B cell (primary cell): Measurements from ENCODE around the gene RLN3. TPM values are rescaled to one million over a fixed set of nuclear protein-coding genes. Genes with fewer than 3 reads are reported as not detected.

Source experiments
- ATAC-seq: fragments of 200-7000 bp; cut with Tn5 transposase; one replicate; pipeline ENCODE4 v1.10.0; 2021; ENCODE audit warnings: low read depth, mild to moderate bottlenecking, moderate number of reproducible peaks, moderate library complexity
- CTCF ChIA-PET: fragments of 350-600 bp; sonication (Branson Sonifier 250); formaldehyde crosslinking; loops from one replicate; lab custom pipeline; 2021; ENCODE audit warnings: antibody characterized with exemption, inconsistent platforms; lab: Charles Lee
- POLR2A ChIA-PET: fragments of 350-600 bp; sonication (Branson Sonifier 250); formaldehyde crosslinking; loops from one replicate; lab custom pipeline; 2021; ENCODE audit warnings: antibody characterized with exemption; lab: Charles Lee
- DNase-seq: peaks from one replicate; pipeline ENCODE4 v3.0.0; 2013
- H2AFZ ChIP-seq: 2 replicates; pipeline ENCODE4 v1.6.1; 2012; ENCODE audit warnings: mild to moderate bottlenecking, low read depth, low read length; ENCODE audit not compliant: insufficient read depth, poor library complexity, severe bottlenecking
- H3K27ac ChIP-seq, 2 donors: 1 replicate in 1 of 2; 2 replicates in 1 of 2; pipeline ENCODE4 v1.5.1; 2012 to 2013; ENCODE audit warnings: low read length in 2 of 2, mild to moderate bottlenecking in 2 of 2, moderate library complexity in 1 of 2
- H3K27me3 ChIP-seq, 4 experiments: fragments of 200-600 bp in 1 of 4; sonication (generic) in 1 of 4; replicated peaks in 1 of 4; 1 replicate in 2 of 4; 2 replicates in 2 of 4; pipeline versions ENCODE4 v1.6.1 to v1.7.0; 2013 to 2016; ENCODE audit warnings: low read length in 3 of 4, mild to moderate bottlenecking in 2 of 4, mixed read lengths in 1 of 4, moderate library complexity in 1 of 4; ENCODE audit not compliant: insufficient read depth in 4 of 4, control insufficient read depth in 3 of 4; ENCODE audit errors: control extremely low read depth in 1 of 4
- H3K36me3 ChIP-seq, 2 experiments: replicated peaks in 1 of 2; 1 replicate in 1 of 2; 2 replicates in 1 of 2; pipeline versions ENCODE4 v1.6.1 to v1.7.1; 2013; ENCODE audit warnings: low read length in 1 of 2; ENCODE audit not compliant: insufficient read depth in 2 of 2, control insufficient read depth in 1 of 2; ENCODE audit errors: control extremely low read depth in 1 of 2, extremely low read depth in 1 of 2
- H3K4me1 ChIP-seq, 2 donors: fragments of 200-600 bp in 1 of 2; sonication (generic) in 1 of 2; 1 replicate in 1 of 2; 2 replicates in 1 of 2; pipeline versions ENCODE4 v1.5.1 to v1.6.1; 2013 to 2017; ENCODE audit warnings: low read length in 2 of 2; ENCODE audit not compliant: control insufficient read depth in 2 of 2, insufficient read depth in 2 of 2
- H3K4me2 ChIP-seq: replicated peaks from 2 replicates; pipeline ENCODE3; 2012; ENCODE audit warnings: mild to moderate bottlenecking, low read depth, low read length; ENCODE audit not compliant: poor library complexity, severe bottlenecking
- H3K4me3 ChIP-seq, 5 experiments: fragments of 200-600 bp in 1 of 5; sonication (generic) in 1 of 5; 1 replicate in 3 of 5; 2 replicates in 2 of 5; pipeline versions ENCODE4 v1.5.1 to v1.7.0; 2011 to 2016; ENCODE audit warnings: low read length in 4 of 5, mild to moderate bottlenecking in 4 of 5, low read depth in 2 of 5, control low read depth in 1 of 5, moderate library complexity in 1 of 5; ENCODE audit not compliant: insufficient read depth in 1 of 5; ENCODE audit errors: control extremely low read depth in 1 of 5, extremely low read depth in 1 of 5
- H3K79me2 ChIP-seq: fragments of 200-600 bp; sonication (generic); one replicate; pipeline ENCODE4 v1.6.0; 2016; ENCODE audit warnings: low read length; ENCODE audit not compliant: control insufficient read depth, insufficient read depth
- H3K9ac ChIP-seq: fragments of 200-600 bp; sonication (generic); 2 replicates; pipeline ENCODE4 v1.6.1; 2017; ENCODE audit warnings: mild to moderate bottlenecking, low read length, moderate library complexity
- H3K9me3 ChIP-seq, 3 donors: one replicate each; pipeline versions ENCODE4 v1.6.1 to v1.7.1; 2013; ENCODE audit warnings: low read length in 2 of 3; ENCODE audit not compliant: control insufficient read depth in 2 of 3, insufficient read depth in 1 of 3; ENCODE audit errors: control extremely low read depth in 1 of 3
- H4K20me1 ChIP-seq: 2 replicates; pipeline ENCODE4 v1.6.0; 2012; ENCODE audit warnings: mild to moderate bottlenecking, low read length; ENCODE audit not compliant: insufficient read depth, control insufficient read depth, poor library complexity, severe bottlenecking
- H3K27ac Mint-ChIP-seq: one replicate; pipeline ENCODE4 v1.8.0; 2021; ENCODE audit warnings: mixed read lengths
- H3K27me3 Mint-ChIP-seq: one replicate; pipeline ENCODE4 v1.8.0; 2021; ENCODE audit warnings: mixed read lengths
- H3K4me1 Mint-ChIP-seq: one replicate; pipeline ENCODE4 v1.8.0; 2021; ENCODE audit warnings: mixed read lengths
- H3K4me3 Mint-ChIP-seq: one replicate; pipeline ENCODE4 v1.8.0; 2021; ENCODE audit warnings: mixed read lengths
- H3K9me3 Mint-ChIP-seq: one replicate; pipeline ENCODE4 v1.8.0; 2022; ENCODE audit warnings: mixed read lengths; ENCODE audit not compliant: insufficient read depth
- CTCF ChIP-seq: fragments of 200-600 bp; IDR thresholded peaks from one replicate; pipeline ENCODE4 v1.8.0; 2022; ENCODE audit warnings: antibody characterized with exemption, mild to moderate bottlenecking
- EZH2 ChIP-seq: IDR thresholded peaks from 2 replicates; pipeline ENCODE4 v1.6.1; 2012; ENCODE audit warnings: borderline replicate concordance, low read depth, mild to moderate bottlenecking, moderate library complexity, low read length; ENCODE audit not compliant: insufficient read depth, poor library complexity, severe bottlenecking
- WGBS: methylation state at CpG from one replicate; pipeline ENCODE4 v1.1.5; 2013; ENCODE audit warnings: missing lambda C conversion rate; ENCODE audit not compliant: insufficient coverage; 5-methylcytosine and 5-hydroxymethylcytosine counted together
- intact Hi-C: fragments of 100-400 bp; cut with micrococcal nuclease; formaldehyde crosslinking; loops from one replicate; pipeline ENCODE4 v1.10.0; 2022
- polyA plus RNA-seq: library from polyadenylated mRNA; depleted of rRNA; stranded (reverse); fragments of >200 nt; gene quantifications from 2 replicates; pipeline ENCODE4 v1.2.3, GENCODE V29; 2012
- total RNA-seq, 2 donors: library from RNA; stranded (reverse); fragments of 120-200 nt in 1 of 2; gene quantifications; 1 replicate in 1 of 2; 2 replicates in 1 of 2; pipeline versions ENCODE4 v1.2.3 to v1.2.4, GENCODE V29; 2013 to 2022

The RLN3 gene
- total and polyA plus RNA-seq, 2 donors (not counting 1 experiment from before 2014, with no cell fraction given) = 0.42 TPM; not detected in 1

- Histone ChIP-seq H3K4me2 (no peak overlapping the region), H3K9ac (no peak overlapping the region), H3K27me3 (no peaks in the 10 kb centered on the region), H3K4me3 (no peak overlapping the region), H3K4me1 (peaks cover 25 to 27% of the 10 kb centered on the region in 2 donors), H3K27ac (no peak overlapping the region), H4K20me1 (peaks cover 14% of the 10 kb centered on the region), H3K36me3 (peaks cover 0 to 39% of the 10 kb centered on the region in 2 experiments), H3K9me3 (peaks cover 0 to 6% (median 4%) of the 10 kb centered on the region in 3 donors), H3K79me2 (peaks cover 93% of the 10 kb centered on the region), H2AFZ (no peak overlapping the region)
- no peak overlapping the region for H3K4me3 Mint-ChIP-seq
- no peaks in the 10 kb centered on the region for H3K9me3 Mint-ChIP-seq
- intact Hi-C loops = no loop called here
- H3K27ac Mint-ChIP-seq = no peak overlapping the region
- H3K4me1 Mint-ChIP-seq = peaks cover 27% of the 10 kb centered on the region
- POLR2A ChIA-PET = interaction anchor here (0.6 kb wide), 1 partner anchor 87 kb away, joined by 12 read pairs; no protein-coding TSS in a partner anchor
- H3K27me3 Mint-ChIP-seq = no peaks in the 10 kb centered on the region
- CTCF ChIA-PET = interaction anchor here (1.3 kb wide), 1 partner anchor 10 kb away, joined by 4 read pairs; no protein-coding TSS in a partner anchor
- 95% methylated on average over 5 of the region's 6 CpGs for WGBS
- DNase-seq (no peak), ATAC-seq (no peak)
- no peak for TF ChIP-seq CTCF
- TF ChIP-seq EZH2 = no peak
Measured at GRCh38 chr19:13997631-13997962, 30.4 kb upstream of the RLN3 start.

GRCh38 chr19:13998426-13998825 lies 29.5 kb upstream of the RLN3 start:
- ATAC-seq (no peak), DNase-seq (no peak)
- H3K27ac ChIP-seq = no peak overlapping the region
- no peak overlapping the region for H3K9ac ChIP-seq
- no peaks in the 10 kb centered on the region for H3K27me3 ChIP-seq
- no peaks in the 10 kb centered on the region for H3K27me3 Mint-ChIP-seq
- H2AFZ ChIP-seq = no peak overlapping the region
- no peak overlapping the region for H3K27ac Mint-ChIP-seq
- H3K4me2 ChIP-seq = no peak overlapping the region
- peaks cover 0 to 32% of the 10 kb centered on the region in 2 experiments for H3K36me3 ChIP-seq
- intact Hi-C loops = no loop called here
- no peak for TF ChIP-seq CTCF
- no peak for TF ChIP-seq EZH2
- H3K4me1 ChIP-seq = peaks cover 34 to 35% of the 10 kb centered on the region in 2 donors
- H4K20me1 ChIP-seq = peaks cover 14% of the 10 kb centered on the region
- H3K4me1 Mint-ChIP-seq = peaks cover 35% of the 10 kb centered on the region
- H3K4me3 ChIP-seq = no peak overlapping the region
- H3K9me3 ChIP-seq = peaks cover 0 to 6% (median 4%) of the 10 kb centered on the region in 3 donors
- ChIA-PET CTCF (interaction anchor here (0.6 to 1.3 kb wide), 3 partner anchors 11 to 73 kb away, joined by 3 to 4 read pairs (median 3); no protein-coding TSS in a partner anchor), POLR2A (interaction anchor here (0.6 to 1.1 kb wide), 4 partner anchors 12 to 171 kb away, joined by 3 to 4 read pairs (median 3); no protein-coding TSS in a partner anchor)
- H3K4me3 Mint-ChIP-seq = no peak overlapping the region
- H3K9me3 Mint-ChIP-seq = no peaks in the 10 kb centered on the region
- 91% methylated on average over 1 of the region's 1 CpG for WGBS
- H3K79me2 ChIP-seq = peaks cover 86% of the 10 kb centered on the region
